Uterus (tissue), 2 donors: ENCODE measurements around the gene DLGAP1.

Source experiments
- CTCF ChIP-seq, 4 experiments: fragments of 200-600 bp in 2 of 4; fragments of 450-650 bp in 2 of 4; sonication (generic) in 2 of 4; IDR thresholded peaks; one replicate each; pipeline ENCODE4 v1.5.1; 2016 to 2019; ENCODE audit warnings: antibody characterized with exemption in 4 of 4, mild to moderate bottlenecking in 2 of 4, moderate library complexity in 1 of 4
- POLR2A ChIP-seq, 2 donors: fragments of 450-650 bp; IDR thresholded peaks; one replicate each; pipeline ENCODE4 v1.6.1; 2016; ENCODE audit warnings: antibody characterized with exemption in 2 of 2, mild to moderate bottlenecking in 1 of 2, moderate library complexity in 1 of 2

GRCh38 chr18:3689986-3690763 is 764.9 kb downstream of the DLGAP1 start:
- TF ChIP-seq CTCF (IDR thresholded peaks at IDR 0.05) (no peak), POLR2A (IDR thresholded peaks at IDR 0.05) (no peak)
